GM21528 (cell line): ENCODE data around the gene CAMTA1.
"Not testable (repeated sequence)": the region's sequence is repeated elsewhere in the genome, so short reads cannot be mapped to it uniquely, and the experiment has no call there.

Source experiments
- ATAC-seq: cut with Tn5 transposase; IDR thresholded peaks from one replicate; pipeline ENCODE4 v1.9.1; 2021; ENCODE audit warnings: mild to moderate bottlenecking, moderate library complexity; ENCODE audit not compliant: unreplicated experiment, low FRiP score

The CAMTA1 gene

GRCh38 chr1:6845786-6846185 lies 60.5 kb downstream of the CAMTA1 start:
- not testable (repeated sequence) for ATAC-seq

- ATAC-seq: no peak
Measured at GRCh38 chr1:6848816-6849215, 63.6 kb downstream of the CAMTA1 start.

GRCh38 chr1:6850537-6850936 lies 65.3 kb downstream of the CAMTA1 start:
- no peak for ATAC-seq

GRCh38 chr1:6852136-6852890 lies 67.1 kb downstream of the CAMTA1 start:
- ATAC-seq: no peak

- no peak for ATAC-seq
Measured at GRCh38 chr1:6854166-6854565, 68.9 kb downstream of the CAMTA1 start.

- no peak for ATAC-seq
Measured at GRCh38 chr1:6857831-6858230, 72.6 kb downstream of the CAMTA1 start.

- no peak for ATAC-seq
Measured at GRCh38 chr1:6858596-6858995, 73.3 kb downstream of the CAMTA1 start.

- ATAC-seq: no peak
Measured at GRCh38 chr1:6859415-6860343, 74.4 kb downstream of the CAMTA1 start.

- no peak for ATAC-seq
Measured at GRCh38 chr1:6860401-6860800, 75.1 kb downstream of the CAMTA1 start.

- ATAC-seq: peak; percentile 57
Measured at GRCh38 chr1:6861075-6861724, 75.9 kb downstream of the CAMTA1 start.

GRCh38 chr1:6862906-6863305 lies 77.7 kb downstream of the CAMTA1 start:
- ATAC-seq: no peak

GRCh38 chr1:6864166-6864565 lies 78.9 kb downstream of the CAMTA1 start:
- ATAC-seq: no peak

- no peak for ATAC-seq
Measured at GRCh38 chr1:6866825-6867224, 81.6 kb downstream of the CAMTA1 start.

- no peak for ATAC-seq
Measured at GRCh38 chr1:6867321-6867720, 82.1 kb downstream of the CAMTA1 start.

- no peak for ATAC-seq
Measured at GRCh38 chr1:6867729-6868659, 82.7 kb downstream of the CAMTA1 start.

GRCh38 chr1:6868660-6869380 lies 83.6 kb downstream of the CAMTA1 start:
- no peak for ATAC-seq

GRCh38 chr1:6869545-6869944 lies 84.3 kb downstream of the CAMTA1 start:
- no peak for ATAC-seq

GRCh38 chr1:6870086-6870485 lies 84.8 kb downstream of the CAMTA1 start:
- ATAC-seq: no peak

GRCh38 chr1:6870571-6870970 lies 85.3 kb downstream of the CAMTA1 start:
- ATAC-seq: no peak
